HL-60 (cell line): ENCODE data around the gene KLHDC1.

Experiments used
- DNase-seq, 2 experiments: peaks; one replicate each; pipeline ENCODE4 v3.0.0-alpha.2; 2010 to 2020; ENCODE audit warnings: low read depth in 1 of 2, low spot score in 1 of 2
- H3K27ac ChIP-seq: fragments of 250-450 bp; sonication (Bioruptor Pico); replicated peaks from 2 replicates; pipeline ENCODE4 v1.5.1; 2020; ENCODE audit warnings: mild to moderate bottlenecking, moderate library complexity
- H3K27me3 ChIP-seq: fragments of 250-450 bp; sonication (Bioruptor Pico); 2 replicates; pipeline ENCODE4 v1.5.1; 2021; ENCODE audit warnings: mild to moderate bottlenecking, moderate library complexity; ENCODE audit not compliant: insufficient read depth, poor library complexity, severe bottlenecking
- H3K4me3 ChIP-seq: replicated peaks from 2 replicates; pipeline ENCODE4 v1.5.1; 2011; ENCODE audit warnings: mild to moderate bottlenecking, control low read depth, low read length; ENCODE audit not compliant: insufficient read depth
- CTCF ChIP-seq: IDR thresholded peaks from one replicate; pipeline ENCODE4 v1.5.1; 2011; ENCODE audit warnings: low read length, control low read depth, inconsistent platforms; ENCODE audit not compliant: insufficient read depth
- GABPA ChIP-seq: IDR thresholded peaks from 2 replicates; pipeline ENCODE4 v1.6.1; 2012; ENCODE audit warnings: low read depth
- POLR2AphosphoS5 ChIP-seq: IDR thresholded peaks from 2 replicates; pipeline ENCODE4 v1.6.1; 2012; ENCODE audit warnings: low read depth
- SPI1 ChIP-seq: IDR thresholded peaks from 2 replicates; pipeline ENCODE4 v1.6.1; 2012; ENCODE audit warnings: low read depth, mild to moderate bottlenecking, borderline replicate concordance
- TF ChIP-seq, protein P1 (sequence below): IDR thresholded peaks from 2 replicates; pipeline ENCODE4 v1.6.1; 2012; ENCODE audit warnings: low read depth; ENCODE audit not compliant: insufficient replicate concordance

KLHDC1 gene

GRCh38 chr14:49783394-49784014 is 90.6 kb downstream of the KLHDC1 start:
- no peaks in the 10 kb centered on the region for H3K27me3 ChIP-seq
- no peak for TF ChIP-seq GABPA
- TF ChIP-seq CTCF = no peak
- no peak for TF ChIP-seq POLR2AphosphoS5
- TF ChIP-seq, protein P1, sequence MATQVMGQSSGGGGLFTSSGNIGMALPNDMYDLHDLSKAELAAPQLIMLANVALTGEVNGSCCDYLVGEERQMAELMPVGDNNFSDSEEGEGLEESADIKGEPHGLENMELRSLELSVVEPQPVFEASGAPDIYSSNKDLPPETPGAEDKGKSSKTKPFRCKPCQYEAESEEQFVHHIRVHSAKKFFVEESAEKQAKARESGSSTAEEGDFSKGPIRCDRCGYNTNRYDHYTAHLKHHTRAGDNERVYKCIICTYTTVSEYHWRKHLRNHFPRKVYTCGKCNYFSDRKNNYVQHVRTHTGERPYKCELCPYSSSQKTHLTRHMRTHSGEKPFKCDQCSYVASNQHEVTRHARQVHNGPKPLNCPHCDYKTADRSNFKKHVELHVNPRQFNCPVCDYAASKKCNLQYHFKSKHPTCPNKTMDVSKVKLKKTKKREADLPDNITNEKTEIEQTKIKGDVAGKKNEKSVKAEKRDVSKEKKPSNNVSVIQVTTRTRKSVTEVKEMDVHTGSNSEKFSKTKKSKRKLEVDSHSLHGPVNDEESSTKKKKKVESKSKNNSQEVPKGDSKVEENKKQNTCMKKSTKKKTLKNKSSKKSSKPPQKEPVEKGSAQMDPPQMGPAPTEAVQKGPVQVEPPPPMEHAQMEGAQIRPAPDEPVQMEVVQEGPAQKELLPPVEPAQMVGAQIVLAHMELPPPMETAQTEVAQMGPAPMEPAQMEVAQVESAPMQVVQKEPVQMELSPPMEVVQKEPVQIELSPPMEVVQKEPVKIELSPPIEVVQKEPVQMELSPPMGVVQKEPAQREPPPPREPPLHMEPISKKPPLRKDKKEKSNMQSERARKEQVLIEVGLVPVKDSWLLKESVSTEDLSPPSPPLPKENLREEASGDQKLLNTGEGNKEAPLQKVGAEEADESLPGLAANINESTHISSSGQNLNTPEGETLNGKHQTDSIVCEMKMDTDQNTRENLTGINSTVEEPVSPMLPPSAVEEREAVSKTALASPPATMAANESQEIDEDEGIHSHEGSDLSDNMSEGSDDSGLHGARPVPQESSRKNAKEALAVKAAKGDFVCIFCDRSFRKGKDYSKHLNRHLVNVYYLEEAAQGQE = no peak
- TF ChIP-seq SPI1 = no peak

DNA sequence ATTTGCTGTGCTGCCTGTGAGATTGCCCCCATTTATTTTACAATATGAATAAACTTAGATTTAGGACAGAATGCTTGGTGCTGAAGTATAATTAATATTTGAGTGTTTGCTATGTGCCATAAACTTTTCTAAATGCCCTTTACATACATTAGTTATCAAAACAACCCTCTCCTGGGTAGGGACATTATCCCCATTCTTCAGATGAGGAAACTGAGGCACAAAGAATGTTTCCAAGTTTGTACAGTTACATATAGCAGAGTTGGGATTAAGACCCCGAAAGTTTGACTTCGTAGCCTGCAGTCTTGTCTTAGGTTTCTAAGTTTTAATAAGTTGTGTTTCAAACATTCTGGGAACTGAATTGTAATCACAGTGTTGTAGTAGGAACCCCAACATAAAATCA is 93.4 kb downstream of the KLHDC1 start:
- H3K27ac ChIP-seq = no peak overlapping the region
- no peak overlapping the region for H3K4me3 ChIP-seq
- TF ChIP-seq CTCF (no peak), SPI1 (no peak), GABPA (no peak), POLR2AphosphoS5 (no peak)
- TF ChIP-seq, protein P1 = no peak
- no peak for DNase-seq
- no peaks in the 10 kb centered on the region for H3K27me3 ChIP-seq

More at GRCh38 chr14:49783394-49784014, 90.6 kb downstream of the KLHDC1 start:
- no peak for DNase-seq
- Histone ChIP-seq H3K4me3 (no peak overlapping the region), H3K27ac (no peak overlapping the region)

DNA sequence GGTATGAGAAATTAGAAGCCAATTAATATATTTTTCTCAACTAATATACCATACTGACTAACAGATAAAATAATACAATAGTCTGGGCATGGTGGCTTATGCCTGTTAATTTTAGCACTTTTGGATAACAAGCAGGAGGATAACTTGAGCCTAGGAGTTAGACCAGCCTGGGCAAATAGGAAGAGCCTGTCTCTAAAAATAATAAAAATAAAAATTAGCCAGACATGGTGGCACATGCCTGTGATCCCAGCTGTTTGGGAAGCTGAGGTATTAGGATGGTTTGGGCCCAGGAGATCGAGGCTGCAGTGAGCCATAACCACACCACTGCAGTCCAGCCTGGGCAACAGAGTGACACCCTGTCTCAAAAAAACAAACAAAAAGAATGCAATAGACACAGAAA is 99.7 kb downstream of the KLHDC1 start:
- H3K4me3 ChIP-seq = no peak overlapping the region
- H3K27ac ChIP-seq = no peak overlapping the region
- TF ChIP-seq GABPA (no peak), SPI1 (no peak), POLR2AphosphoS5 (no peak), CTCF (no peak)
- TF ChIP-seq, protein P1 = no peak
- H3K27me3 ChIP-seq = no peaks in the 10 kb centered on the region
- no peak for DNase-seq
